MV-4-11 (cell line): ENCODE results near the gene KRT10.
A peak's percentile ranks its signal among the peaks of the same experiment; 100 is the strongest.
"Not testable (repeated sequence)": the region's sequence is repeated elsewhere in the genome, so short reads cannot be mapped to it uniquely, and the experiment has no call there.

Experiments used
- DNase-seq: peaks from one replicate; lab custom pipeline; 2025; lab: John Stamatoyannopoulos, UW

Gene KRT10

DNA sequence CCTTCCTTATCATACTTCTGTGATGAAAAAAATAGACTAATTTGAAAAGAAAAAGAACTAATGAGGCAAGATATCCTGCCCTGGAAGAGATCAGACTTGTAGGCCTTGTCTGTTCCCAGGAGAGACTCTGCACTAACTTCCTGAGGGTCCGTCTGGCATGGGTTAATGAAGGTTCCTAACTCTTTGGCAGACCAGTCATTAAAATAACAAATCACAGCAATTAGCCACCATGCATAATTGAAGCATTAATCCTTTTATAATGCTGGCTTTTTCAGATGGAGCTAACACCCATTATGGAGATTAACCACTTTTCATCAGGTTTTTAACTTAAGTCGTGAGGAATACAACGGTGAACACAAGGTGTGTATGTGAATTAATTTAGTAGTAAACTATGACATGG, 10.4 kb upstream of the KRT10 start:
- DNase-seq: no peak

DNA sequence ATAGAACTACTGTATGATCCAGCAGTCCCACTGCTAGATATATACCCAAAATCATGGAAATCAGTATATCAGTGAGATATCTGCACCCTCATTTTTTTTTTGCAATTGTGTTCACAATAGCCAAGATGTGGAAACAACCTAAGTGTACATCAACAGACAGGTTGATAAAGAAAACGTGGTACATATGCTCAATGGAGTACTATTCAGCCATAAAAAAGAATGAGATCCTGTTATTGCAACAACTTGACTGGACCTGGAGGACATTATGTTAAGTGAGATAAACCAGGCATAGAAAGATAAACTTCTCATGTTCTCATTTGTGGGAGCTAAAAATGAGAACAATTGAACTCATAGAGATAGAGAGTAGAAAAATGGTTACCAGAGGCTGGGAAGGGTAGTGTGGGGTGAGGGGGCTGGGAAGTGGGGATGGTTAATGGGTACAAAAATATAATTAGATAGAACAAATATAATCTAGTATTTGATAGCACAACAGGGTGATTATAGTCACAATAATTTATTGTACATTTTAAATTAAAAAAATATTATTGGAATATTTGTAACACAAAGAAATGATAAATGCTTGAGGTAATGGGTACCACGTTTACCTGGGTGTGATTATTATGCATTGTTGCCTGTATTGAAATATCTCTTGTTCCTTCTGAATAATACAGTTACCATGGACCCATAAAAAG, 7.8 kb upstream of the KRT10 start:
- DNase-seq: no peak

DNA sequence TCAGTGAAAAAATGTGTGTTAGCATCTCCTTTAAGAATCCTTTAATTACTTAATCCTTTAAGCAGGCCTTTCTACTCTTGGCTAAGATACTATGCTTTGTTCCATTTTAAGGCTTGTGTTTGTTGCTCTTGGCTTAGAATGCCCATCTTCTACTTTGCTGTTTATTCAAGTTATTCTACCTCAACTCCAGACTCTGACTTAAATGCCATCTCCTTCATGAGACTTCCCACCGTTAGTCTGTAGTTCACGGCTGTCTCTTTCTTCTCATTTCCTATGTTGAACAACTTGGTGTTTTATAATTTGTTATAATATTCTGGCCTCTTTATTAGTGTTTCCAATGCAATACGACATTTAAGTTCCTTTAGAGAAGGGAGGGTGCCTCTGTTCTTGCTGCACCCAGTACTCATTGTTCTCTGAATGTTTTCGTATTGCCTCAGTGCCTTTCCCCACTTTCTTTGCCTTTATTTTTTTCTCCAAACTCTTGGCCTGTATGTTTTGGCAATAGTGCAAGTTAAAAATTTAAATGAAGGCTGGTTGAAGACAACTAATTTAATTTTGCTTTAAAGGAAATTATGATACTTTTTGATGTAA, 6.1 kb upstream of the KRT10 start:
- no peak for DNase-seq

DNA sequence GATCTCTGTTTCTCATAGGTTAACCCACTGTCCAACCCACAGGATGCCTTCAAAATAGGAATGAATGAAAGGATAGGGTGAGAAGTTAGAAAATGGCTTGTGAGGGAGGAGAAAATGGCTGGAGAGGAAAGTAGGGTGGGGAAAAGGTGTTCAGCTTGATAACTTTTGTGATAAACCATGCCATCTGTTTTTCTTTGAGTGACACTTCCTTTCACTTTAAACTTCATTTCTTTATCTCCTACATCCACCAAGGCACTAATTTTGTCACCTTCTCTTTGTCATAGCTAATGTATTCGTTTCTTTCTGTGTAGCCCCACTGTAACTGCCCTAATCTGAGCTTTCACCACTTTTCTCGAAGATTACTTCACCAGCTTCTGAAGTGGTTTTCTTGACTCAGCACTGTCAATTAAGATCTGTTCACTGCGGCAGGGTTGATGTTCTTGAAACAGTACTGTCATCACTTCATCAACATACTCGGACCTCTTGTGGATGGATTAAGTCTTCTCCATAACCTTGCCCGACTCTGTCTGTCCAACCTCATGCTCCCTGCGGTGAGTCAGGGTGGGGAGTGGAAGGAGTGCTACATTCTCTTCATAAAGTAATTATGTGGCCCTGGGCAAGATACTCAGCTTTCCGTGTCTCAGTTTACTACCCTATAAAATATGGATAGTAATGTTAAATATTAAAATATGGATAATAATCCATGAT, 5.5 kb upstream of the KRT10 start:
- DNase-seq: peak; percentile 63

DNA sequence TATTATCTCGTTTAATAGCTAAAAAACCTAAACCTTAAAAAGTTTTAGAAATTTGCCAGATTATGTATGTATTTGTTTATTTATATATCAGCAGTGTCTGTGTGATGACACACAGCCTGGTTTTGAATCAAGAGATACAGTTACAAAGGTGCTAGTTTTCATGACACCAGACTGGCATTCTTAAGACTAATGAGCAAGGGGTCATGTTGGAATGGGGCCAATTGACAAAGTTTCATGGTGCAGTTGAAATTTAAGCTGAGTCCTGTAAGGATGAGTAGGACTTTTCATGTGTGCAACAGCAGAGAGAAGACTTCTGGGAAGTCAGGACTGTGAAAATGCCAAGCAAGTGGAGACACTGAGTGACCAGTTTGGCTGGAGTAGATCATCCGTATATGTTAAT, 3.2 kb upstream of the KRT10 start:
- DNase-seq: no peak

DNA sequence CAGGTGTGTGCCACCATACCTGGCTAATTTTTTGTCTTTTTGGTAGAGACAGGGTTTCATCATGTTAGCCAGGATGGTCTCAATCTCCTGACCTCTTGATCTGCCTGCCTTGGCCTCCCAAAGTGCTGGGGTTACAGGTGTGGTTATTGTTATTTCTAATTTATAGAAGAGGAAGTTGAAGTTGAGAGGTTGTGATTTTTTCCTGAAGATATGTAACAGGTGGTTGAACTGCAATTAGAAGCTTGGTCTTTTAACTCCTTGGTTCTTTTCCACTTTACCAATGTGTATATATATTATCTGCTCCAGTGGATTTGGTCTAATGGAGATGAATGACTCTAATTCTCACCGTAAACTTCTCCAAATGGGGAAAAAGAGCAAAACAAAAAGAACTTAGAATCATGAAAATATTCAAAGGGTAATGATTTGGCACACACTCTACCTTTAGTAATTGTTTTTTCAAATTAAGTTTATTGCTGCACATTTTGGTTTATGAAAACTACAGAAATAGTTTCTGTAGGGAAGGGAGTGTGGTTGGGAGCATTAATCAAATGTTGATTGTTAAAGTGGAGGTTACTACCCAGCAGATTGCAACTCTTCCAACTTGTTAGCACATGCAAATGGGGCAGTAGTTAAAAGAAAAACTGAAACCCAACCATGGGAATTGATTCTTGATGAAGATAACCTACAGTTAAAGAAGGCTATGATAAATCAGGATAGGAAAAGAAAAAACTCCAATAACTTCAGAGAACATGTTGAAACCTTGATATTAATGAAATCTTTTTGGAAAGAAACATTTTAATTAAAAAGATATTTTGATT, 1.8 kb upstream of the KRT10 start:
- no peak for DNase-seq

DNA sequence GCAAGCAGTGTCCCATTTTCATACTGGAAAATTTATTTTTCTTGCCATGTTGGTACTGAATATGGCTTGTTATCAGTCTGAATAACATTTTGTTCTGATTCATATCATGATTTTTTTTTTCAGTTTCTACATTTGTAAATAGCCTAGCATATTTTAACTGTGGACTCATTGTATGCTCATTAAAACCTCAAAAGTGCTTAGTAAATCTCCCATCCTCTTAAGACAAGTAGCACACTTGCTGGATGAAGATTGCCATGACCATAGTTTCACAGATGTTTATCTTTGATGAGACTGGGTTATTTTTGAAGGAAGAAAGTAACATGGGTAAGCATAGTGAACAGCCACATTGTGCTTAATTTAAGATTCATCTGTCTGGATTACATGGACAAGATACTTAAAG, 878 bp downstream of the KRT10 start:
- no peak for DNase-seq

DNA sequence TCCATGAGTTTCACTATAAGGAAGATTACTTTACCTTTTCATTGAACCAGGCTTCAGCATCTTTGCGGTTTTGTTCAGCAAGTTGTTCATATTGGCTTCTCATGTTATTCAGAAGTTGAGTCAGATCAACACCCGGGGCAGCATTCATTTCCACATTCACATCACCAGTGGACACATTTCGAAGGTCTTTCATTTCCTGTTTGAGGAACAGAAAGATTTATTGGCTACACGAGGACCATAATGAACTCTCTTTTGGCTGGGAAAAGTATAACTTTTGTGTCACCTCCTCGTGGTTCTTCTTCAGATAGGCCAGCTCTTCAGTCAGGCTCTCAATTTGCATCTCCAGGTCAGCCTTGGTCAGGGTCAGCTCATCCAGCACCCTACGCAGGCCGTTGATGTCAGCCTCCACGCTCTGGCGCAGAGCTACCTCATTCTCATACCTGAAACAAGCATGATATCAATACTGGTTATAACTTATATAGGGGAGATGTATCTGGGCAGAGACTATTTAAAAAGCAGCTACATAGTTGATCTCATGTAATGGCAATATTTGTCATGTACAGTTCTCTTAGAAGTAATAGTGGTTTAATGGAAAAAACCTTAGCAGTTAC, 2.1 kb downstream of the KRT10 start:
- DNase-seq: peak; percentile 79

DNA sequence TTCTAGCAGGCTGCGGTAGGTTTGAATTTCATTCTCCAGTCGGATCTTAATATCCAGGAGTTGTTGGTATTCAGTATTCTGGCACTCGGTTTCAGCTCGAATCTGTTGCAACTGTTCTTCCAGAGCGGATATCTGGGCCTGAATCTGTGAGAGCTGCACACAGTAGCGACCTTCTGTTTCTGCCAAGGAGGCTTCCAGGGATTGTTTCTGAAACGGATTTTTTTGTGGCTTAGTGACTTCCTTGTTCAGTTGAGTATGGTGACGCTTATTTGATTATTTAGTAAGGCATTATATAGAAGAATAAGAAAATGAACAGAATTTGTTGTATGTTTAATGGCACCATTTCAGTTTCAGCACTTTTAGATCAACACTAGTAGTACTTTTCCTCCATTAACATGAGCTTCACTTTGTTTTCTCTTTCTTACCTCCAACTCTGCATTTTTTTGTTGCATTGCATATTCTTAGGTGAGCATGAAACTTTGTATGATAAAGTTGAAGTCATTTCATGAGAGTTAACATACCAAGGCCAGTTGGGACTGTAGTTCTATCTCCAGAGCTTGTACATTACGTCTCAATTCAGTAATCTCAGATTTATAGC, 2.8 kb downstream of the KRT10 start:
- no peak for DNase-seq

DNA sequence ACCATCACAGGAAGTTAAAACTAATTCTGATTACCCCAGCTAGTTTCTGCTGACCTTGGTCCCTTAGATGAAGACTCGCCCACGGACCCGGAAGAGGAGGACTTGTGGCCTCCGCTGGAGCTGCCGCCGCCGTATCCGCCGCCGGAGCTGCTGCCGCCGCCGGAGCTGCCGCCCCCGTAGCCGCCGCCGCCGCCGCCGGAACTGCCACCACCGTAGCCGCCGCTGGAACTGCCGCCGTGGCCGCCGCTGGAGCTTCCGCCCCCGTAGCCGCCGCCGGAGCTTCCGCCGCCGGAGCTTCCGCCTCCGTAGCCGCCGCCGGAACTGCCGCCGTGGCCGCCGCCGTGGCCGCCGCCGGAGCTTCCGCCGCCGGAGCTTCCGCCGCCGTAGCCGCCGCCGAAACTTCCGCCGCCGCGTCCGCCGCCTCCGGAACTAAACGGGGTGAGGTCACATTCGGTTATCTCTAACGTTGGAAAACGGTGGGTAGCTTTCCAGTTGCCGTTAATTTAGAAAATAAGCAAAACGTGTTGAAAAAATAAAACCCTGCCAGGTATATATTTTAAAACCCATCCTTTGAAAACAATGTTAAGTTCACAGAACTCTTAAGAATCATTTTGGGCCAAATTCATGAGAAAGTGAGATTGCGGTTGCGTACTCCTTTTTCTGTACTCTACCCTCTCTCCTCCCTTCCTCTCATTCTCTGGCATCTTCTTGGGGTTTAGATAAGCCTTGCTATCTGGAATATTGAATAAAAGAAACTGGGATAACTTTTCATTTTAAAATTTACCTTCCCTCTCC, 3.5 kb downstream of the KRT10 start:
- peak; percentile 66 for DNase-seq

DNA sequence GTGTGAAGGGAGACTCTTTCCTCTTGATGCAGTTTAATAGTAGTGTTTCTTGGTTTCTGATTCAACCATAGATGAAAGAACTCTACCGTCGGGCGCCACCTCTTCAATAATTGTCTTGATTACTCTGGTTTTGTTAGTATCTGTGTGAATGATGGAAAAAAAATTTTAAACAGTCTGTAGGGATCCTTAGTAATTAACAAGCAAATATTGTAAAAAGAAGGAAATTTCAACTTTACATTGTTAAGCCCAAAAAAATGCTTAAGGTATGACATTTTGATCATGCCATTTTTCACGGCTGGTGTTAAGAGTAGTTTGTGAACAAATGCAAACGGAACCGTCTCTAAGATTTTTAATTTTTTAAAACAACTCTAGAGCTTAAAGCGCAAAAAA, 4.1 kb downstream of the KRT10 start:
- no peak for DNase-seq

DNA sequence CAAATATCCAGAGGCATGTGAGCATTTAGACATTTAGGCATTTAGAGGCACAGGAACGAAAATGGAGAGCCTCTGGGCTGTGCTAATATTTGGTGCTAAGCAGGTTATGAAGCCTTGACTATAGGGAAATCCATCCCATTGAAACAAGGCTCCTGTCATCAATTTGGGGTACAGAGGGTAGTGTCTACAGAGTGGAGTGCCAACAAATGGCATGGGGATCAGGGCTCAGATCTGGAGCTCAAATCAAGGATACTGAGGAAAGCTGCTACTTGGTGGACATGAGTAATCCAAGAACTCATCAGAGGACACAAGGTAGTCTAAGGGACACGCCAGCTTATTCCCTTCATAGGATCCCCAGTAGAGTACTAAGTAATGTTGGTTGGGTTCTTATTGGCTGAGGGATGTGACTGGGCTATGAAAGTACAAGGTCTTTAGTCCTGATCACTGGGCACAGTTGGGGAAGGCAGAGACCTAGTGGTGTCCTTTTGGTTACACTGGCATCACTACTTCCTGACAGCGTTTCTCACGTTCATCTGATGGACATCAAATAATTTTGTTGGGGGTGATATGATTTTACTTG, 5.2 kb downstream of the KRT10 start:
- DNase-seq: no peak

DNA sequence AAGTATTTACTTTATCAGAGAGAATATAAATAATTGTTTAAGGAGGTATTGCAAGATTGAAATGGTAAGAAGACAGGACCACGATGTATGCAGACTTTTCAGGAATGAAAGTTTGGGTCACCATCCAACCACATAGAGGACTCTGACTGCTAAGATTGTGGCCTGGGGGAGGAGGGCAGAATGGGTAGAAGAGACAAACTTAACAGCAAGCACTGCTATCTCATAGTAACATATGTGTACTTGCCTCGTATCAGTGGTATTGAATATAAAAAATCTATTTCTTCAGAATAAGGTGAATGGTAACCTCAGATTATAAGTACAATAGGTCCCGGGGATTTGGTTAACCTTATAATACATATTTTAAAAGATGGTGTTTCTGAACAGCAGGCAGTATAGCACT, 5.8 kb downstream of the KRT10 start:
- DNase-seq: no peak

DNA sequence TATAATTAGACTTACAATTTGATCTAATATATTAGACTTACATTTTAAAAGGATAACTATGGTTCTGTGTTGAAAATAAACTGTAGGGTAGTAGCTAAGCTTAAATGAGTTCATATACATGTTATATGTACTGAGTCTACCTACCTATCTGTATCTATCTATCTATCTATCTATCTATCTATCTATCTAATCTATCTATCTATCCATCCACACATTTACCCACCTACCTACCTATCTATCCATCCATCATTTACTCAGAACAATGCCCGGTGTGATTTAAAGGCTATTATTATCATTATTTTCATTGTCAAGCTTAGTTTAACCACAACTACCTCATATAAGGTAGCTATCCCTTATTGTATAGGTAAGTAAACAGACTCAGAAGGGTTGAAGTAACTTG, 7.0 kb downstream of the KRT10 start:
- DNase-seq: no peak

DNA sequence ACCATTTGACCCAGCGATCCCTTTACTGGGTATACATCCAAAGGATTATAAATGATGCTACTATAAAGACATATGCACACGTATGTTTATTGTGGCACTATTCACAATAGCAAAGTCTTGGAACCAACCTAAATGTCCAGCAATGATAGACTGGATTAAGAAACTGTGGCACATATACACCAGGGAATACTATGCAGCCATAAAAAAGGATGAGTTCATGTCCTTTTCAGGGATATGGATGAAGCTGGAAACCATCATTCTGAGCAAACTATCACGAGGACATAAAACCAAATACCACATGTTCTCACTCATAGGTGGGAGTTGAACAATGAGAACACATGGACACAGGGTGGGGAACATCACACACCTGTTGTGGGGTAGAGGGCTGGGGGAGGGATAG, 7.8 kb downstream of the KRT10 start:
- DNase-seq: not testable (repeated sequence)

DNA sequence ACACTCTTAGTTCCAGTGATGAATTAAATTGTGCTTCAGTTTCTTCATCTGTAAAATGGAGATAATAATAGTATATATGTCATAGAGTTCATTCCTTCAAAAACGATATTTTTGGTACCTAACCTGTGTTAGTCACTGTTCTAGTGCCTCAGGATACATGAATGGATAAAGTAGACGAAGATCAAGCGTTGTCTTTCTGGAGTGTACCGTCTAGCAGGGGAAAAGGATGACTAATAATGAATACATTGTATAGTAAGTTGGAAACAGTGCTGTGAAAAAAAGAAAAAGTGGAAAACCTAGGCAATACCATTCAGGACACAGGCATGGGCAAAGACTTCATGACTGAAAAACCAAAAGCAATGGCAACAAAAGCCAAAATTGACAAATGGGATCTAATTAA, 8.6 kb downstream of the KRT10 start:
- DNase-seq: no peak

DNA sequence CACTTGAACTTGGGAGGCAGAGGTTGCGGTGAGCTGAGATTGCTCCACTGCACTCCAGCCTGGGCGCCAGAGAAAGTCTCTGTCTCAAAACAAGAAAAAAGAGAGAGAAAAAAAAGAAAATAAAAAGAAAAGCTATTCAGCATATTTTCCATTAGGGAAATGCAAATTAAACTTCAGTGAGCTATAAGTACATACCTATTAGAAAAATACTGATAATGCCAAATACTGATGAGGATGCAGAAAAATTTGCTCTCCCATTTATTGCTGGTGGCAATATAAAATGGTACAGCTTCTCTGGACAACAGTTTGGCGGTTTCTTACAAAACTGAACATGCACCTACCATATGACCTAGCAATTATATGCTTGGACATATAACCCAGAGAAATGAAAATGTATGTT, 9.8 kb downstream of the KRT10 start:
- no peak for DNase-seq

DNA sequence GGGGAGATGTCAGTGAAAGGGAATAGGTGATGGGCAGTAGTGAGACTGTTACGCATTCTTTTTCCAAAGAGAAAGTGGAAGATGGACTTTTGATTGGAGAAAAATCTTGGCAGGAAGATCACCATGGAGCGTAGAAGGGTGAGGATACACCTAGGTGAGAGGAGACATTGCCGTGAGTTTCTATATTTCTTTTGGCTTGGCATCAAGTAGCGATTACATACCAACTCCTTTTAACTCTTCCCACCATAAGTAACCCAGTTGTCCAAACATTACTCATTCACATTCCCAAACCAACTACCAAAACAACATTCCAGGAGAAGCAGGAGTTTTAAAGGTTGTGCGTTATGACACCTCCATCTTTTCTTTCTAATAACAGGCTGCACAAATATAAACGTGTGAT, 11.9 kb downstream of the KRT10 start:
- no peak for DNase-seq

DNA sequence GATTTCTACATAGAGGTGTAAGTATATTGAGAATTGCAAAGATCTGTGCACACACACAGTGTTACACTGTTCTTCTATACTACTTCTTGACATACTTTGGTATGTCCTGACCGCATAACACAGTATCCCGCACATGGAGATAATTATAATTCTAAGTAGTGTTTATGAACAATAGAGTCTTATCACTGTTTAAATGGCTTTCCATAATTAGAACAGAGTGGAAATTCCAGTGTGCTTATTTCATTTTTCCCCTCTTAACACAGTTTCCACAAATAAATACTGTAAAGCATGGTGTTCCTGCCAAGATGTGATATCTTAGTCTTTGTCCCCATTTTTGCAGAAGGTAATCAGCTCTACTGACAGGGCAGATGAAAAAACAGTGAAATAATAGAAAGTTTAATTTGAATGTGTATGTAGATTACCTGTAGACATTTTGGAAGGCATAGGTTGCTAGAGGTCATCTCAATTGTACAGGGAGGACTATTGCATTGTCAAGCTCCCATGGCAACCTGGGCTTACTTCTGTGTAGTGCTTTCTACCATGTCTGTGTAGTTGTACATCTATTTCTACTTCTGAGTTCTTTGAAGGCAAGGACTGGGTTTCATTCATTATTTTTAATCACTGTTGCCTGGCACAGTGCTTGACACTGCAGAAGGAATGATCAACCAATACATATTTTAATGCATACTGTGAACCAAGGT, 12.5 kb downstream of the KRT10 start:
- no peak for DNase-seq

DNA sequence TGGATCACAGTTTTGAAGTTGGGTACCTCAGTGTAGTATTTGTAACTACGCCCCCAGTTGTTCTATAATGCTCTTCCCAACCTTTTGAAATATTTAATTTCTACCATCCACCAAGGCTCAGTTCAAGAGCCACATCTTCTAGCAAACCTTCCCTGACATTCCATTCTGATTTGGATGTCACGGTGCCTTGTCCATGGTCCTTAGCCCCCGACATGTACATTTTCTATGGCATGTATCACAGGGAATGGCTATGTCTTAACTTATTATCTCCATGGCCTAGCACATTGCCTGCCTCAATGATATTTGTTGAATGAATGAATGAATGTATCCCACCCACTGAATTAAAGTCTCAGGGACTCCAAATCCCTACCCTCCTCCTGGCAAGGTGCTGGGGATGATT, 16.3 kb downstream of the KRT10 start:
- DNase-seq: no peak
